ENCODE results near the gene STXBP5.
A peak's percentile ranks its signal among the peaks of the same experiment; 100 is the strongest.

STXBP5 gene

GRCh38 chr6:147204060-147204785 lies at the start of gene STXBP5:
Gene STXBP5, plus strand, starts transcription at chr6:147204417. Its CDS starts 116 bp downstream, at chr6:147204533.
- peak; percentile 12 for DNase-seq

- DNase-seq = no peak
Observed at GRCh38 chr6:147154454-147154853, 49.8 kb upstream of the STXBP5 start.

- DNase-seq = no peak
Observed at GRCh38 chr6:147156218-147156617, 48.0 kb upstream of the STXBP5 start.

GRCh38 chr6:147156799-147157382 lies 47.3 kb upstream of the STXBP5 start:
- DNase-seq = no peak

- DNase-seq = no peak
Observed at GRCh38 chr6:147157930-147158329, 46.3 kb upstream of the STXBP5 start.

GRCh38 chr6:147158881-147159280 lies 45.3 kb upstream of the STXBP5 start:
- no peak for DNase-seq

GRCh38 chr6:147159536-147160374 lies 44.5 kb upstream of the STXBP5 start:
- no peak for DNase-seq

- DNase-seq = no peak
Observed at GRCh38 chr6:147160593-147160992, 43.6 kb upstream of the STXBP5 start.

- no peak for DNase-seq
Observed at GRCh38 chr6:147161253-147161973, 42.8 kb upstream of the STXBP5 start.

GRCh38 chr6:147161974-147162495 lies 42.2 kb upstream of the STXBP5 start:
- DNase-seq = no peak

- DNase-seq = no peak
Observed at GRCh38 chr6:147164761-147165160, 39.5 kb upstream of the STXBP5 start.

GRCh38 chr6:147166360-147166944 lies 37.8 kb upstream of the STXBP5 start:
- no peak for DNase-seq

- DNase-seq = no peak
Observed at GRCh38 chr6:147166992-147167391, 37.2 kb upstream of the STXBP5 start.

- DNase-seq = no peak
Observed at GRCh38 chr6:147167576-147168461, 36.4 kb upstream of the STXBP5 start.

GRCh38 chr6:147169529-147169928 lies 34.7 kb upstream of the STXBP5 start:
- DNase-seq = no peak

- no peak for DNase-seq
Observed at GRCh38 chr6:147170269-147170668, 33.9 kb upstream of the STXBP5 start.

- no peak for DNase-seq
Observed at GRCh38 chr6:147173140-147173539, 31.1 kb upstream of the STXBP5 start.

GRCh38 chr6:147173675-147174308 lies 30.4 kb upstream of the STXBP5 start:
- DNase-seq = no peak

- no peak for DNase-seq
Observed at GRCh38 chr6:147176795-147177194, 27.4 kb upstream of the STXBP5 start.

GRCh38 chr6:147177286-147177685 lies 26.9 kb upstream of the STXBP5 start:
- no peak for DNase-seq

- DNase-seq = no peak
Observed at GRCh38 chr6:147178355-147178754, 25.9 kb upstream of the STXBP5 start.

All from activated CD4-positive, alpha-beta T cell treated with anti-CD3 and anti-CD28 coated beads for 1 hour (primary cell).